ENCODE measurements around the gene PROZ.

Gene PROZ

DNA sequence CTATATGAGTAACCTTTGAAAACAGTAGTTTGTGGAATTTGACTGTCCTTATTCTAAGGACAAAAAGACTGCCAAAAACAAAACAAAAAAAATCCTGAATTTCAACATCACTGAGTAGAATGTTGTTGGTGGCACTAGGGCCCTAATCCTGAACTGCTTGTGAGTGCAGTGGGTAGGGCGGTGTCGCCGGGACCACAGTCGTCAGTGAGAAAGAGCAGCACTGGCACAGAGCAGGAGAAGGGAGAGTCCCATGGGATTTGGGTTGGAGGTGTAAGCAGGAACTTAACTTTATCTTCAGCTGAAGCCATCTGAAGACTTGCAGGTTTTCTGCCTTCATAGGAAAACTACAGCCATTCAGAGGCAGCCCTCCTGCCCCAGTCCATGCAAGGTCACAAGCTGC is 44.5 kb downstream of the PROZ start:
- Histone ChIP-seq H3K9ac (ENCODE audit: low read length) (no peak overlapping the region), H3K27me3 (ENCODE audit: control insufficient read depth, insufficient read depth, low read length) (no peaks in the 10 kb centered on the region), H3K4me3 (ENCODE audit: low read length) (no peak overlapping the region), H3K4me1 (ENCODE audit: control insufficient read depth, insufficient read depth, low read length) (peaks cover 12% of the 10 kb centered on the region), H3K36me3 (ENCODE audit: control insufficient read depth, insufficient read depth, low read length) (no peaks in the 10 kb centered on the region), H3K9me3 (ENCODE audit: control insufficient read depth, low read length) (no peaks in the 10 kb centered on the region)

DNA sequence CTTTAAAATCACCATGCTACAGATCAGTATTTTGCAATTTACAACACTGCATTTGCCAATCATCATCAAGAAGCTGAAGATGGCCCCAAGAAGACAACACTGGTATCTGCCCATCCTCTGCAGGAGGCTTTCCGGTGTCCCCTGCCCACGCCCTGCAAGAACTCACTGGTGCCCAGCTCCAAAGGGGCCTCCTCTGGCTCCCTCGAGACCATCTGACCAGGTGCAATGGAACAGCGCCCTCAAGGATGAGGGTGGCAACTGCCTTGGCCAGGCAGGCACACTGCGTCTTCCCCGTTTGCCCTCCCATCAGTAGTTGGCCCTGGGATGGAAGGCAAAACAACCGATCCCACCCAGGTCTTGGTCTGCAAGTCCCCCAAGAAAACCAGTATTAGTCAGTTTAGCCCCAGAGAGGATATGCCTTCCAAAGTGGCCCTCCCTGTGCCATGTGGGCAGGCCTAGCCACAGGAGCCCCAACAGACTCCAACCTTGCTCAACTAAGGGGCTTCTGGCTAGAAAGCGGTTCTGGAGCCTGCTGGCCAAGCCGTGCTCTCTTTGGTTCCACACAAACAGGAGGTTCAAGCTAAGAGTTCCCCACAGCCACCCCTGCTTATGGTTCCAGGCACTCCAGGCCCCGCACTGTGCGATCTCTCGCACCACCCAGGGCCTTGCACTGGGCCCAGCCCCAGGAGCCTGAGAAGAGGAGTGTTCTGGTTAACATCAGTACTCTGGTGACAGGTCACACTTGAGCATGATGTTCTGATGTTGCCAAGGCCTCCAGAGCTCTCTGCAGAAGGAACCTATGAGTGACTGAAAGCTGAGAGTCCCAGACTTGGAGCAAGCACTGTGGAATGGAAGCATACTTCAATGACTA is 45.3 kb downstream of the PROZ start:
- H3K4me1 ChIP-seq (ENCODE audit: control insufficient read depth, insufficient read depth, low read length), result peaks cover 12% of the 10 kb centered on the region
- no peak overlapping the region for H3K9ac ChIP-seq (ENCODE audit: low read length)
- no peaks in the 10 kb centered on the region for H3K27me3 ChIP-seq (ENCODE audit: control insufficient read depth, insufficient read depth, low read length)
- H3K36me3 ChIP-seq (ENCODE audit: control insufficient read depth, insufficient read depth, low read length), result no peaks in the 10 kb centered on the region
- H3K4me3 ChIP-seq (ENCODE audit: low read length), result no peak overlapping the region
- no peaks in the 10 kb centered on the region for H3K9me3 ChIP-seq (ENCODE audit: control insufficient read depth, low read length)

DNA sequence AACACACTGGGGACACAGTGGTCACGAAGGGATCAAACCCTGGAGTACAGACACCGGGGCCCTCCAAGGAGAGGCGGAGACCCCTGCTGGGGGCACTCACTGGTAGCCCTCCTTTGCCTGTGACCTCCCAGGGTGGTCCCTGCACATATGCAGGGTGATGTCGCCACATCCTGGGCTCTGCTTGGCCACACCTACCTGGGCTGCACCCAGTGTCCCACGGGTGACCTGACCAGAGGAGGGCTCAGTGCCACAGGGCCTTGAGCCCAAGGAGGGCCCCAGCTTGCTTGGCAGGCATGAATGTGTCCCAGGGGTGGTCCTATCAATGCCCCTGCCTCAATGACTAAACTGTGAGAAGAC is 45.9 kb downstream of the PROZ start:
- Histone ChIP-seq H3K4me3 (ENCODE audit: low read length) (no peak overlapping the region), H3K36me3 (ENCODE audit: control insufficient read depth, insufficient read depth, low read length) (no peaks in the 10 kb centered on the region), H3K4me1 (ENCODE audit: control insufficient read depth, insufficient read depth, low read length) (peaks cover 12% of the 10 kb centered on the region), H3K27me3 (ENCODE audit: control insufficient read depth, insufficient read depth, low read length) (no peaks in the 10 kb centered on the region), H3K9ac (ENCODE audit: low read length) (no peak overlapping the region), H3K9me3 (ENCODE audit: control insufficient read depth, low read length) (no peaks in the 10 kb centered on the region)

DNA sequence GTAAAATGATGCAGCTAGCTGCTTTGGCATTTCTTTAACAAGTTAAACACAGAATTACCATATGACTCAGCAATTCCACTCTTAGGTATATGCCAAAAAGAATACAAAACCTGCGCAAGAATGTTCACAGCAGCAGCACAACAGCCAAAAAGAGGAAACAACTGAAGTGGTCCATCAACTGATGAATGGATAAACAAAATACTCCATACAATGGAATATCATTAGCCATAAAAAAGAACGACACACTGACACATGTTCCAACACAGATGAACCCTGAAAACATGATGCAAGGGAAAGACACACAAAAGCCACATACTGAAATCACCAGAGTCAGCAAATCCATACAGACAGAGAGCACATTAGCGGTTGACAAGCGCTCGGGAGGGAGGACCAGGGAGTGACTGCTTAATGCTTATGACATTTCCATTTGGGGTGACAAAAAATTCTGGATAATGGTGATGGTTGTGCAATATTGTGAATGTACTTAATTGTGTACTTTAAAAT is 47.0 kb downstream of the PROZ start:
- H3K9me3 ChIP-seq (ENCODE audit: control insufficient read depth, low read length), result no peaks in the 10 kb centered on the region
- no peak overlapping the region for H3K9ac ChIP-seq (ENCODE audit: low read length)
- no peak overlapping the region for H3K4me3 ChIP-seq (ENCODE audit: low read length)
- H3K36me3 ChIP-seq (ENCODE audit: control insufficient read depth, insufficient read depth, low read length), result no peaks in the 10 kb centered on the region
- H3K4me1 ChIP-seq (ENCODE audit: control insufficient read depth, insufficient read depth, low read length), result peaks cover 12% of the 10 kb centered on the region
- H3K27me3 ChIP-seq (ENCODE audit: control insufficient read depth, insufficient read depth, low read length), result no peaks in the 10 kb centered on the region

DNA sequence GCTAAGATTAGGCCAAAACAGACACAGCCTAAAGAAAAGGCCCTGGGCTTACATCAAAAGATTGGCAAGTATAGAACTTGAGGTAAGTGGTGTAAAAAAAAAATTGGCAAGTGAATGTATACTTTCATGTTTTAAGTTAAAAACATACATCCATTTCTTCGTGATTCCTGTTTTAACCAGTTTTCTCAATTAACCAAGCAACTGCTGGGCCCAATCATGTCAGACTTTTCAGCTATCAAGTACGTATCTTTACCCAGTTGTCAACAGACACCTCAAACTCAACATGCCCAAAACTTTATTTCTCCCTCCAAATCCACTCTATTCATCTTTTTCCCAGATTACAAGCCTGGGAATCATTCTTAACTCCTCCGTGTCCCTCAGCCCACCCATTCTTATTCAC is 49.0 kb downstream of the PROZ start:
- no peaks in the 10 kb centered on the region for H3K36me3 ChIP-seq (ENCODE audit: control insufficient read depth, insufficient read depth, low read length)
- no peak overlapping the region for H3K4me3 ChIP-seq (ENCODE audit: low read length)
- H3K4me1 ChIP-seq (ENCODE audit: control insufficient read depth, insufficient read depth, low read length), result peaks cover 18% of the 10 kb centered on the region
- H3K27me3 ChIP-seq (ENCODE audit: control insufficient read depth, insufficient read depth, low read length), result no peaks in the 10 kb centered on the region
- no peaks in the 10 kb centered on the region for H3K9me3 ChIP-seq (ENCODE audit: control insufficient read depth, low read length)
- peak overlapping the region; percentile 91 for H3K9ac ChIP-seq (ENCODE audit: low read length)

DNA sequence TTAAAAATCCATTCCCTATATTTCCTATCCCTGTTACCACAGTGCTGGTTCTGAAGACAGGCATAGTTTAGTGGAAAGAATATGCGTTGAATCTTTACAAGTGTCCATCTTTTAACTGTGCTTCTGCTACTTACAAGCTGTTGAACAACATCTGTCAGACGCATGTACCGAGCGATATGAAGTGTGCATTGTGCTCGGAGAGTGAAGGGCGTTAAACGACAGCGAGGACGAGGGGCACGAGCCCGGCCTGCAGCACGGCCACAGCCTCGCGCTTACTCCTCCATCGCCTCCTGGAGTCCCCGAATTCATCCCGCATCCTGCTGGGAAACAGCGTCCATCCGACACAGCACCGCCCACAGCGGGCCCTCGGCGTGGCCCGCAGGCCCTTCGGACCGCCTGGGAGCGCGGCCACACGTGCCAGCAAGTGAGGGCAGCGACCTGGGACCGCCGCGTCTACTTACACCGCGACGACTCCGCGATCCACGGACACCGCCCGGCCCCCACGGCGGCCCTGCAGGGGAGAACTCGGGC is 49.5 kb downstream of the PROZ start:
- Histone ChIP-seq H3K4me3 (ENCODE audit: low read length) (peak overlapping the region; percentile 68), H3K4me1 (ENCODE audit: control insufficient read depth, insufficient read depth, low read length) (peaks cover 18% of the 10 kb centered on the region), H3K9ac (ENCODE audit: low read length) (peak overlapping the region; percentile 91), H3K27me3 (ENCODE audit: control insufficient read depth, insufficient read depth, low read length) (no peaks in the 10 kb centered on the region), H3K9me3 (ENCODE audit: control insufficient read depth, low read length) (no peaks in the 10 kb centered on the region), H3K36me3 (ENCODE audit: control insufficient read depth, insufficient read depth, low read length) (no peaks in the 10 kb centered on the region)

DNA sequence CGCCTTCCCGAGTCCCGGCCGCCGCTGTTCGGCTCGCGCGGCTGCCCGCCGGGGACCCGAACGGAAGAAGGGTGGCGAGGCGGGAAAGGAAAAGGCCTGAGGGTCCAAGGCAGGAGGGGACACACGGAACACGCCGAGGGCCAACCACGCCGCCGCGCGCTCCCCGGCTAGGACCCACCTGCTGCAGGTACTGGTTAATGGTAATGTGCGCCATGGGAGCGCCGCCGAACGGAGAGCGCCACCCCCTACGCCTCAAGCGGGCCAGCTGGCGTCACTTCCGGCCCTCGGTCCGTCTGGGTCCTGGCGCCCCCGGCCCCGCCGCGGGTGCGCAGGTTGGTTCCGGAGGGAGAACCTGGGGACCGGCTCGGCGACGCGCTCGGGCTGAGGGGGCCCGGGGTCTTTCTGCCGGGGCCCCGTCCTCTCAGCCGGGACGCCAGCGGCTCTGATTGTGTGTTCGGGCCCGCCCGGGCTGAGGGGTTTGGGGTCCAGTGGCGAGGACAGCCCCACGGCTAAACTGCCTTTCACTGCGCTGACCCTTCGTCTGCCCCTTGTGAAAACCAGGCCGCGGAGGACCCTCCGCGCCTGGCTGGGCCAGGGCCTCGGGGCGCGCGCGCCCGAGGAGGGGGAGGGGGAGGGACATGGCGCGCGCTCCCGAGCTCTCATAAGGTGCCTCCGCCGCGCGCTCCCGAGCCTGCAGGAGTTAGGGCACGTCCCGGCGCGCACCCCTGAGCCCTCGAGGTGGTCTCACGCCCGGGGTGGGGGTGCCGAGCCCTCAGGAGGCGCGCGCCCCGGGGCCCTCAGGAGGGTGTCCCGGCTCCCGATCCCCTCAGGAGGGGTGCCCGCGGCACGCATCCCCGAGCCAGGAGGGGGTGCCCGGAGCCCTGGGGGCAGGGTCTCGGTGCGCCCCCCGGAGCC is 50.2 kb downstream of the PROZ start, which contains the start of gene PCID2:
TSS of gene PCID2 (minus strand) at position 249 of the 915 bp plus-strand sequence. CDS start at position 214, 35 bp downstream.
- Histone ChIP-seq H3K4me3 (ENCODE audit: low read length) (peak within 1 kb of the TSS; percentile 68), H3K4me1 (ENCODE audit: control insufficient read depth, insufficient read depth, low read length) (peaks cover 18% of the 10 kb centered on the region), H3K9ac (ENCODE audit: low read length) (peak within 1 kb of the TSS; percentile 91), H3K36me3 (ENCODE audit: control insufficient read depth, insufficient read depth, low read length) (no peaks in the 10 kb centered on the region), H3K27me3 (ENCODE audit: control insufficient read depth, insufficient read depth, low read length) (no peaks in the 10 kb centered on the region), H3K9me3 (ENCODE audit: control insufficient read depth, low read length) (no peaks in the 10 kb centered on the region)

- H3K9ac ChIP-seq (ENCODE audit: low read length), result peak within 1 kb of the TSS; percentile 91
- no peaks in the 10 kb centered on the region for H3K9me3 ChIP-seq (ENCODE audit: control insufficient read depth, low read length)
- H3K4me3 ChIP-seq (ENCODE audit: low read length), result peak within 1 kb of the TSS; percentile 68
- no peaks in the 10 kb centered on the region for H3K27me3 ChIP-seq (ENCODE audit: control insufficient read depth, insufficient read depth, low read length)
- peaks cover 18% of the 10 kb centered on the region for H3K4me1 ChIP-seq (ENCODE audit: control insufficient read depth, insufficient read depth, low read length)
- H3K36me3 ChIP-seq (ENCODE audit: control insufficient read depth, insufficient read depth, low read length), result no peaks in the 10 kb centered on the region
These were observed 50.9 kb downstream of the PROZ start, which contains the start of gene CUL4A for GRCh38 chr13:113209336-113209758. TSS of gene CUL4A (plus strand) at chr13:113209613. CDS start at chr13:113209628, 15 bp downstream.

- H3K27me3 ChIP-seq (ENCODE audit: control insufficient read depth, insufficient read depth, low read length), result no peaks in the 10 kb centered on the region
- peak overlapping the region; percentile 68 for H3K4me3 ChIP-seq (ENCODE audit: low read length)
- no peaks in the 10 kb centered on the region for H3K9me3 ChIP-seq (ENCODE audit: control insufficient read depth, low read length)
- peak overlapping the region; percentile 61 for H3K9ac ChIP-seq (ENCODE audit: low read length)
- no peaks in the 10 kb centered on the region for H3K36me3 ChIP-seq (ENCODE audit: control insufficient read depth, insufficient read depth, low read length)
- H3K4me1 ChIP-seq (ENCODE audit: control insufficient read depth, insufficient read depth, low read length), result peaks cover 22% of the 10 kb centered on the region
These were observed 51.4 kb downstream of the PROZ start for GRCh38 chr13:113209759-113210421.

GRCh38 chr13:113210833-113211232 is 52.4 kb downstream of the PROZ start:
- Histone ChIP-seq H3K9ac (ENCODE audit: low read length) (no peak overlapping the region), H3K4me1 (ENCODE audit: control insufficient read depth, insufficient read depth, low read length) (peaks cover 31% of the 10 kb centered on the region), H3K27me3 (ENCODE audit: control insufficient read depth, insufficient read depth, low read length) (no peaks in the 10 kb centered on the region), H3K9me3 (ENCODE audit: control insufficient read depth, low read length) (no peaks in the 10 kb centered on the region), H3K4me3 (ENCODE audit: low read length) (no peak overlapping the region), H3K36me3 (ENCODE audit: control insufficient read depth, insufficient read depth, low read length) (no peaks in the 10 kb centered on the region)

DNA sequence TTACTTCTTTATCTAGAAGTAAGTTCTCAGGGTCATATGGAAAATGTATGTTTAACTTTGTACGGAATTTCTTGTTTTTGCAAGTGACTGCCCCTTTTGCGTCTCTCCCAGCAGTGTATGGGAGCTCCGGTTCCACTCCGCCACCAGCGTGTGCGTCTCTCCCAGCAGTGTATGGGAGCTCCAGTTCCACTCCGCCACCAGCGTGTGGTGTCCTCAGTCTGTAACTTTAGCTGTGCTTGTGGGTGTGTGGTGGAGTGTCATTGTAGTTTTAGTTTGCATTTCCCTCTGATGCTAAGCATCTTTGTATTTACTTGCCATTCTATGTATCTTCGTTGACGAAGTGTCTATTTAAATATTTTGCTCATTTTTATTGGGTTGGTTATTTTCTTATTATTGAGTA is 53.3 kb downstream of the PROZ start:
- Histone ChIP-seq H3K4me3 (ENCODE audit: low read length) (no peak overlapping the region), H3K4me1 (ENCODE audit: control insufficient read depth, insufficient read depth, low read length) (peaks cover 40% of the 10 kb centered on the region), H3K9me3 (ENCODE audit: control insufficient read depth, low read length) (no peaks in the 10 kb centered on the region), H3K36me3 (ENCODE audit: control insufficient read depth, insufficient read depth, low read length) (no peaks in the 10 kb centered on the region), H3K27me3 (ENCODE audit: control insufficient read depth, insufficient read depth, low read length) (no peaks in the 10 kb centered on the region), H3K9ac (ENCODE audit: low read length) (no peak overlapping the region)

All from mucosa of stomach (tissue), 1 donor.